Astrocyte of the spinal cord (primary cell): ENCODE data around the gene ZNF554.

Experiments used
- DNase-seq: peaks from one replicate; pipeline ENCODE4 v3.0.0; 2011; ENCODE audit warnings: low read depth, low spot score
- H3K4me3 ChIP-seq: 2 replicates; pipeline ENCODE4 v1.5.1; 2011; ENCODE audit warnings: low read depth, mild to moderate bottlenecking, low read length, moderate library complexity
- CTCF ChIP-seq: IDR thresholded peaks from 2 replicates; pipeline ENCODE4 v1.5.1; 2012; ENCODE audit warnings: low read depth, mild to moderate bottlenecking, low read length, inconsistent platforms
- in situ Hi-C: cut with HindIII; loops from 2 replicates; pipeline ENCODE4 v1.10.0; 2017; ENCODE audit warnings: low sequenced_read_pairs

ZNF554 gene

DNA sequence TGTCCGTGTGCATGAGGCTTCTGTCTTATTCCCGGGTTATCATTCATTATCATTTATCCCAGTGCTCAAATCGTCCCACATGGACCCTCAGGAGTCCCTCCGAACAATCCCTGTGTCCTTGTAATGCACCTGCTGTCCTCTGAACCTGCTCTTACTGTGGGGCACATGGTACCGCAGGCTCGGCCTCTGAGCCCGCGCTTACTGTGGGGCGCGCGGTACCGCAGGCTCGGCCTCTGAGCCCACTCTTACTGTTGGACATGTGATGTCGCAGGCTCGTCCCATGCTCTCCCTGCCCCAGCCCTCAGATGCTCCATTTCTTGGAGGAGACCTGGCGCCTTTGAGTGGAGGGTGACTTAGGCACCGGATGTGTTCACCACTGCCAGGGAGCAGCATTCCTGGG, 16.8 kb upstream of the ZNF554 start:
- no peak for DNase-seq
- no peak for TF ChIP-seq CTCF
- no peak overlapping the region for H3K4me3 ChIP-seq
- in situ Hi-C loops = no loop called here

DNA sequence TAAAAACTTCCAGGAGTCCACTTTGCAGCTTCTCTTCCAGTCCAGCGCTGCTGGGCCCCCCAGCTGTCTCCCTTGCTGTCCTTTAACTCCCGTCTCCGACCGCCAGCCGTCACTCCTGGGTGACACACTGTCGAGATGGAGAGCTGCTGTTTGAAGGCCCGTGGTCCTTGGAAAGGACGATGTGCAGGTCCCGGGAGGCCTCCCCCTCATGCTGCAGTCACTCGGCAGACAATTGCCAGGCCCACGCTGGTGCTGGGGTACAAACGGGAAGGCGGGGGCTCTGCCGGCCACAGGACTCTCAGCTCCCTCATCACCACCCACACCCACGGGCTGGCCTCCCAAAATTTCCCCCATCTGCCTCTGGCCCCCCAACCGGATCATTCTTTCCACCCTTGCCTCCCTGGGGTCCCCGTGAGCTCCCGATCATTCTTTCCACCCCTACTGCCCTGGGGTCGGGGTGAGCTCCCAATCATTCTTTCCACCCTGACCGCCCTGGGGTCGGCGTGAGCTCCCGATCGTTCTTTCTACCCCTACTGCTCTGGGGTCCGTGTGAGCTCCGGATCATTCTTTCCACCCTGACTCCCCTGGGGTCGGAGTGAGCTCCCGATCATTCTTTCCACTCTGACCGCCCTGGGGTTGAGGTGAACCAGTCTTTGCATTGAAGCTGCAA, 16.0 kb upstream of the ZNF554 start:
- in situ Hi-C loops = no loop called here
- DNase-seq = no peak
- no peak for TF ChIP-seq CTCF
- H3K4me3 ChIP-seq = no peak overlapping the region

DNA sequence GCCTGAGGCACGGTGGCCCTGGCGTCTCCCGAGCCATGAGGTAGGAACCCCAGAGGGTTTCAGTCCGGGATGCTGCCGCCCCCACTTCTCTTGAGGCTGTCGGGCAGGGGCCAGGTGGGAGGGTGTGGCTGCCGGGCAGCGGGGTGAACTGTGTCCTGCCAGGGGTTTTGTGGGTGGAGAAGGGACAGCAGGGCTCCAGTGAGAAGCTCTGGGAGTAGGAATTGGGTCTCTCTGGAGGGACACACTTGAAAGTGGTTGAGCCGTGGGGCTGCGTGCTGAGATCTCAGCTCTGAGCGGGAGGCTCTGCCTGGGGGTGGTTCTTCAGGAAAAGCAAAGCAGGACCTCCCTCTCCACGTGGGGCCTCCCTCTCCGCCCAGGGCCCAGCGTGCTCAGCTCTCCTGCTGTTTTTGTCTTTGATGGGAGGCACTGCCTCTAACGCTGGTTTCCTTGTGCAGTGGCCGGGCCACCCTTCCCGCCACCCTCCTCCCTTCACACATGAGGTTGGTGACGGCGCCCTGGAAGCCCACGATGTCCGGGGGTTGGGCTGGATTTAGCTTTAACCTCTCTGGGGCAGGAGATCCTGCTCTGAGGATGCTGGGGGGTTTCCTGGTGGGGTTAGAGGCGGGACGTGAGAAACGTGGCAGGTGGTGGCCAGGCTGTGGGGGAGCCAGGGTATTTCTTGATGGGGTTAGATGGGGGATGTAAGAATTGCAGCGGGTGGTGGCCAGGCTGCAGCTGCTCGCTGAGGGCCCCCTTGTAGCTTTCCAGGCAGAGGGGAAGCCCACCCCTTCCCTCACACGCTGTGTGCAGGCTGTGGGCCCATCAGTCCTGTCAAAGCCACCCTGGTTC, 15.3 kb upstream of the ZNF554 start:
- no peak for TF ChIP-seq CTCF
- DNase-seq = no peak
- H3K4me3 ChIP-seq = no peak overlapping the region
- in situ Hi-C loops = no loop called here

DNA sequence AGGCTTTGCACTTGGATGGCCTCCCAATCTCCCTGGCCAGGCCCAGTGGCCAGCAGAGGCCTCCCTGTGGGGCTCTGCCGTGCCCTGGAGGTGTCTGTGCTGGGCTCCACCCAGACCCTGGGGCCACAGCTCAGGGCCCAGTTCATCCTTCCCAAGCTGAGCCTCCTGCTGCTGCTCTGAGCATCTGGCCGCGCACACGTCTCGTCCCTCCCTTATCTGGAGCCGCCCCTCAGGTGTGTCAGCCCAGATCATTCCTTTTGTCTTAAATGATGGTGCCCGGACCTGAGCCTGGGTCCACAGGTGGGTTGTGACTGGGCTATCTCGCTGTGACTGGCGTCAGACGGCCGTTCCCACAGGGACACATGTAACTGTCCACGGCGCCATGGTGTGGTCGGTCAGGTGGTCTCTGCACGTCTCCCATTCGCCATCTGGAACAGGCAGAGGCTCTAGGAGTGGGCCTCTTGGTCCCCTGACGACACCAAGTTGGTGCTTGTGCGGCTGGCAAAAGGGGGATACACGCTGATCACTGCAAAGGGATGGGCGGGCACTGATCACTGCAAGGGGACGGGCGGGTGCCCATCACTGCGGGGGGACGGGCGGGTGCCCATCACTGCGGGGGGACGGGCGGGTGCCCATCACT, 14.3 kb upstream of the ZNF554 start:
- no peak overlapping the region for H3K4me3 ChIP-seq
- in situ Hi-C loops = no loop called here
- DNase-seq = no peak
- TF ChIP-seq CTCF = no peak

DNA sequence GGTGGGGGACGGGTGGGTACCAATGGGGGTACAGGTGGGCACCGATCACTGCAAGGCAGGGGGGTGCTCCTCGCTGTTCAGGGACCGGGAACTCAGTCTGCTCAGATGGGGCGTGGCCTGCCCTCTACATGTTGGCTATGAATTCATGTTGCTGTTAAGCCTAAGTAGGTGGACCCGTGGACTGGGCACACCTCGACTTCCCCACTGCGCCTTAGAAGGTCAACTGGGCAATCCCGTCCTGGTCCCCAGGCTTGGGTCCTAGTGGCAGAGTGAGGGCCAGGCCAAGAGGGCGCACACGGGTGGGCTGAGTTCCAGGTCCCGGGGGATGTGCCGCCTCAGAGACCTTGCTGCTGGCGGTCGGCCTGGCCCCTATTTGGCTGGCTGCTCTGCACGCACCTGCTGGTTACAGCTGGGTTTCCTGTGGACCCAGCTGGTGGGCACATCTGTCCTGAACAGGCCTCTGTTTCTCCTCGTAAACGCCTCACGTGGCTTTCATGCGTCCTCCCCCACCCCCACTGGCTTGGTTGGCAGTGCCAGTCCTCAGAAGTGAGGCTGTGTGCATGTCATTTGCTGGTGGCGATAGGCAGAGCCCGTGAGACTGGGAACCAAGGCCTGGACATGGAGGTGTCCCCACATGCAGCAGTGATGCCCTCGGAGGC, 13.5 kb upstream of the ZNF554 start:
- DNase-seq = no peak
- no peak overlapping the region for H3K4me3 ChIP-seq
- in situ Hi-C loops = no loop called here
- TF ChIP-seq CTCF = no peak

- TF ChIP-seq CTCF = no peak
- in situ Hi-C loops = no loop called here
- H3K4me3 ChIP-seq = no peak overlapping the region
- no peak for DNase-seq
Observed at GRCh38 chr19:2806736-2807378, 12.8 kb upstream of the ZNF554 start.
